Measurements from ENCODE around the gene DPP10.

- TF ChIP-seq REST (IDR thresholded peaks at IDR 0.05; ENCODE audit: insufficient read depth in 1 of 2, low read depth in 2 of 2, low read length in 2 of 2) (peak; percentile 94 to 98), POLR2AphosphoS5 (IDR thresholded peaks at IDR 0.05; ENCODE audit: low read depth, low read length) (no peak), SIN3A (IDR thresholded peaks at IDR 0.05; ENCODE audit: borderline replicate concordance, insufficient read depth, low read length) (no peak), TAF1 (IDR thresholded peaks at IDR 0.05; ENCODE audit: borderline replicate concordance, insufficient read depth, low read length) (no peak), FOXP2 (optimal IDR thresholded peaks at IDR 0.05; ENCODE audit: borderline replicate concordance, extremely low read depth, extremely low read length, insufficient read depth) (no peak)
Observed at GRCh38 chr2:114442510-114442909, at the start of gene DPP10.
